HCT116 (cell line): ENCODE results near the gene SIRT3. TPM values are rescaled to one million over a fixed set of nuclear protein-coding genes. Genes with fewer than 3 reads are reported as not detected.

Experiments
- ATAC-seq: fragments of 200-7000 bp; cut with Tn5 transposase; 2 replicates; pipeline ENCODE4 v1.9.1; 2020; ENCODE audit warnings: mild to moderate bottlenecking, moderate library complexity
- BruUV-seq: library from RNA; stranded (reverse); fragments of 400-500 nt; replicated peaks from 2 replicates; lab custom pipeline; 2021; lab: Mats Ljungman, UMichigan
- CTCF ChIA-PET: fragments of 300-600 bp; sonication (Branson Sonifier 250); formaldehyde crosslinking; loops from one replicate; lab custom pipeline; 2021; ENCODE audit warnings: antibody characterized with exemption; lab: Charles Lee
- POLR2A ChIA-PET: fragments of 300-600, 350-600 bp; sonication (Branson Sonifier 250); formaldehyde crosslinking; loops from one replicate; lab custom pipeline; 2021; ENCODE audit warnings: antibody characterized with exemption; lab: Charles Lee
- RAD21 ChIA-PET, 2 experiments: fragments of 300-600 bp; sonication (Branson Sonifier 250); formaldehyde crosslinking; loops; one replicate each; lab custom pipeline; 2023; ENCODE audit warnings: low total read pairs in 2 of 2; ENCODE audit not compliant: uncharacterized antibody in 2 of 2, unreplicated experiment in 2 of 2, low non-redundant PET in 1 of 2; lab: Charles Lee
- DNase-seq: peaks from one replicate; pipeline ENCODE4 v3.0.0-alpha.2; 2010; ENCODE audit warnings: low read depth, low spot score
- H2AFZ ChIP-seq: fragments of 200-600 bp; shearing (Covaris generic), sonication (generic); 2 replicates; pipeline ENCODE4 v1.6.1; 2017; ENCODE audit warnings: low read depth, mixed run types, mixed read lengths, antibody characterized with exemption, low read length; ENCODE audit not compliant: poor library complexity, severe bottlenecking
- H3K27ac ChIP-seq: 2 replicates; pipeline ENCODE4 v1.5.1; 2012; ENCODE audit warnings: low read depth, low read length
- H3K27me3 ChIP-seq: fragments of 200-600 bp; sonication (generic); 2 replicates; pipeline ENCODE4 v1.6.1; 2016; ENCODE audit warnings: mixed run types, low read length, mixed read lengths; ENCODE audit not compliant: insufficient read depth
- H3K36me3 ChIP-seq, 2 experiments: fragments of 200-500 bp in 1 of 2; fragments of 200-600 bp in 1 of 2; sonication (Bioruptor generic) in 1 of 2; sonication (generic) in 1 of 2; 2 replicates each; pipeline versions ENCODE4 v1.5.1 to v1.6.1; 2014 to 2016; ENCODE audit warnings: low read length in 2 of 2, inconsistent platforms in 1 of 2, mixed read lengths in 1 of 2, mixed run types in 1 of 2; ENCODE audit not compliant: insufficient read depth in 2 of 2, control insufficient read depth in 1 of 2
- H3K4me1 ChIP-seq, 2 experiments: fragments of 200-600 bp in 1 of 2; sonication (generic) in 1 of 2; 2 replicates each; pipeline versions ENCODE4 v1.5.1 to v1.6.1; 2012 to 2017; ENCODE audit warnings: low read length in 2 of 2, inconsistent platforms in 1 of 2, mild to moderate bottlenecking in 1 of 2, mixed read lengths in 1 of 2, mixed run types in 1 of 2, moderate library complexity in 1 of 2; ENCODE audit not compliant: insufficient read depth in 2 of 2, control insufficient read depth in 1 of 2
- H3K4me2 ChIP-seq: fragments of 200-600 bp; sonication (generic); 2 replicates; pipeline ENCODE4 v1.6.1; 2017; ENCODE audit warnings: mixed run types, low read length, mixed read lengths
- H3K4me3 ChIP-seq, 2 experiments: fragments of 200-600 bp in 1 of 2; sonication (generic) in 1 of 2; replicated peaks in 1 of 2; 2 replicates each; pipeline ENCODE4 v1.5.1; 2011 to 2016; ENCODE audit warnings: low read length in 2 of 2, control low read depth in 1 of 2, low read depth in 1 of 2, mild to moderate bottlenecking in 1 of 2, mixed read lengths in 1 of 2, mixed run types in 1 of 2
- H3K79me2 ChIP-seq: fragments of 200-600 bp; sonication (generic); 2 replicates; pipeline ENCODE4 v1.6.1; 2017; ENCODE audit warnings: mild to moderate bottlenecking, mixed run types, low read length, moderate library complexity, mixed read lengths; ENCODE audit not compliant: insufficient read depth
- H3K9ac ChIP-seq: fragments of 200-600 bp; sonication (generic); 2 replicates; pipeline ENCODE4 v1.6.1; 2016; ENCODE audit warnings: low read length, mixed read lengths
- H3K9me2 ChIP-seq: fragments of 200-600 bp; sonication (generic), shearing (Covaris generic); 2 replicates; pipeline ENCODE4 v1.6.1; 2017; ENCODE audit warnings: mixed run types, mild to moderate bottlenecking, moderate library complexity; ENCODE audit not compliant: insufficient read depth
- H3K9me3 ChIP-seq, 2 experiments: fragments of 200-500 bp in 1 of 2; fragments of 200-600 bp in 1 of 2; sonication (Bioruptor generic) in 1 of 2; sonication (generic) in 1 of 2; 2 replicates each; pipeline ENCODE4 v1.6.1; 2014 to 2017; ENCODE audit warnings: low read length in 2 of 2, mixed read lengths in 2 of 2, inconsistent platforms in 1 of 2, low read depth in 1 of 2, mild to moderate bottlenecking in 1 of 2, mixed run types in 1 of 2, moderate library complexity in 1 of 2; ENCODE audit not compliant: control insufficient read depth in 1 of 2, insufficient read depth in 1 of 2
- H4K20me1 ChIP-seq: fragments of 200-600 bp; sonication (generic), shearing (Covaris generic); 2 replicates; pipeline ENCODE4 v1.6.1; 2017; ENCODE audit warnings: mixed run types, mild to moderate bottlenecking, moderate library complexity; ENCODE audit not compliant: insufficient read depth
- ATF3 ChIP-seq: IDR thresholded peaks from 2 replicates; pipeline ENCODE4 v1.6.1; 2012
- CEBPB ChIP-seq: IDR thresholded peaks from 2 replicates; pipeline ENCODE4 v1.6.1; 2012; ENCODE audit warnings: low read depth
- CTCF ChIP-seq, 3 experiments: fragments of 200-600 bp in 1 of 3; sonication (generic) in 1 of 3; IDR thresholded peaks in 2 of 3; conservative IDR thresholded peaks in 1 of 3; 2 replicates each; pipeline ENCODE4 v1.5.1; 2012 to 2017; ENCODE audit warnings: low read depth in 2 of 3, low read length in 2 of 3, antibody characterized with exemption in 1 of 3, borderline replicate concordance in 1 of 3, control low read depth in 1 of 3, mild to moderate bottlenecking in 1 of 3, mixed read lengths in 1 of 3, mixed run types in 1 of 3, moderate library complexity in 1 of 3; ENCODE audit not compliant: insufficient read depth in 1 of 3
- EGR1 ChIP-seq: IDR thresholded peaks from 2 replicates; pipeline ENCODE4 v1.6.1; 2012; ENCODE audit warnings: low read depth
- EZH2 ChIP-seq: fragments of 200-600 bp; sonication (generic); IDR thresholded peaks from 2 replicates; pipeline ENCODE4 v1.6.1; 2017; ENCODE audit warnings: antibody characterized with exemption, mixed run types
- EZH2phosphoT487 ChIP-seq: fragments of 200-600 bp; IDR thresholded peaks from 2 replicates; pipeline ENCODE4 v1.6.1; 2018; ENCODE audit warnings: antibody characterized with exemption, borderline replicate concordance
- JUND ChIP-seq: IDR thresholded peaks from 2 replicates; pipeline ENCODE4 v1.6.1; 2012
- POLR2AphosphoS5 ChIP-seq: IDR thresholded peaks from 2 replicates; pipeline ENCODE4 v1.6.1; 2011; ENCODE audit warnings: mild to moderate bottlenecking, low read depth, low read length, moderate library complexity
- RAD21 ChIP-seq: IDR thresholded peaks from 2 replicates; pipeline ENCODE4 v1.6.1; 2012; ENCODE audit warnings: low read depth, mild to moderate bottlenecking
- SP1 ChIP-seq: IDR thresholded peaks from 2 replicates; pipeline ENCODE4 v1.6.1; 2012; ENCODE audit warnings: low read depth
- YY1 ChIP-seq: IDR thresholded peaks from 2 replicates; pipeline ENCODE4 v1.6.1; 2011; ENCODE audit warnings: low read length, low read depth, moderate library complexity, mild to moderate bottlenecking; ENCODE audit not compliant: insufficient replicate concordance; ENCODE audit errors: extremely low read depth
- ZFX ChIP-seq: fragments of 450-650 bp; IDR thresholded peaks from 2 replicates; pipeline ENCODE4 v1.6.1; 2017
- intact Hi-C: fragments of 100-400 bp; cut with micrococcal nuclease; formaldehyde crosslinking; loops from 2 replicates; pipeline ENCODE4 v1.10.0; 2022
- total RNA-seq: library from RNA; stranded (reverse); gene quantifications from one replicate; pipeline ENCODE4 v1.2.1, GENCODE V29; 2021; ENCODE audit not compliant: unreplicated experiment

The SIRT3 gene
- total RNA-seq, 1 experiment from 2014 or later, result 17.9 TPM

GRCh38 chr11:267491-267994, 31.4 kb upstream of the SIRT3 start:
- no peaks in the 10 kb centered on the region for H3K36me3 ChIP-seq
- H3K9me2 ChIP-seq, result no peaks in the 10 kb centered on the region
- no peaks in the 10 kb centered on the region for H3K79me2 ChIP-seq
- DNase-seq (no peak), ATAC-seq (peak; percentile 65)
- RAD21 ChIA-PET, result interaction anchor here in 1 of 2 experiments (0.6 kb wide), 1 partner anchor 17 kb away, joined by 9 read pairs; no protein-coding TSS in a partner anchor
- CTCF ChIA-PET, result interaction anchor here (1.1 kb wide), 1 partner anchor 17 kb away, joined by 3 read pairs; no protein-coding TSS in a partner anchor
- intact Hi-C loops, result no loop called here
- H3K9ac ChIP-seq, result no peak overlapping the region
- H3K4me1 ChIP-seq, result peaks cover 8 to 12% of the 10 kb centered on the region in 2 experiments
- no peaks in the 10 kb centered on the region for H3K27me3 ChIP-seq
- BruUV-seq, result no TSS peak
- peak overlapping the region; percentile 61 for H2AFZ ChIP-seq
- H4K20me1 ChIP-seq, result no peaks in the 10 kb centered on the region
- peak overlapping the region; percentile 31; the same call in 1 of the 2 replicates for H3K27ac ChIP-seq
- POLR2A ChIA-PET, result no interaction called here
- no peak for TF ChIP-seq ZFX
- no peak for TF ChIP-seq CEBPB
- TF ChIP-seq ATF3, result no peak
- no peak for TF ChIP-seq EGR1
- no peak for TF ChIP-seq EZH2
- no peak for TF ChIP-seq YY1
- TF ChIP-seq RAD21, result no peak
- TF ChIP-seq SP1, result no peak
- TF ChIP-seq JUND, result no peak
- TF ChIP-seq CTCF (IDR thresholded peaks at IDR 0.05 in 2 of 3, conservative IDR thresholded peaks at IDR 0.05 in 1 of 3; ENCODE audit: borderline replicate concordance in 1 of 3, insufficient read depth in 1 of 3, low read depth in 2 of 3, low read length in 2 of 3), result no peak
- no peak for TF ChIP-seq POLR2AphosphoS5
- no peak for TF ChIP-seq EZH2phosphoT487
- TF ChIP-seq, all 23 proteins: peak for 0
- Histone ChIP-seq H3K4me2 (peak overlapping the region; percentile 25; the same call in 1 of the 2 replicates), H3K4me3 (no peak overlapping the region), H3K9me3 (no peaks in the 10 kb centered on the region)
